ENCODE results near the gene GABRR3. TPM values are rescaled to one million over a fixed set of nuclear protein-coding genes. Genes with fewer than 3 reads are reported as not detected.
A peak's percentile ranks its signal among the peaks of the same experiment; 100 is the strongest.

GABRR3 gene
- total RNA-seq, 1 donor from 2014 or later, result not detected

DNA sequence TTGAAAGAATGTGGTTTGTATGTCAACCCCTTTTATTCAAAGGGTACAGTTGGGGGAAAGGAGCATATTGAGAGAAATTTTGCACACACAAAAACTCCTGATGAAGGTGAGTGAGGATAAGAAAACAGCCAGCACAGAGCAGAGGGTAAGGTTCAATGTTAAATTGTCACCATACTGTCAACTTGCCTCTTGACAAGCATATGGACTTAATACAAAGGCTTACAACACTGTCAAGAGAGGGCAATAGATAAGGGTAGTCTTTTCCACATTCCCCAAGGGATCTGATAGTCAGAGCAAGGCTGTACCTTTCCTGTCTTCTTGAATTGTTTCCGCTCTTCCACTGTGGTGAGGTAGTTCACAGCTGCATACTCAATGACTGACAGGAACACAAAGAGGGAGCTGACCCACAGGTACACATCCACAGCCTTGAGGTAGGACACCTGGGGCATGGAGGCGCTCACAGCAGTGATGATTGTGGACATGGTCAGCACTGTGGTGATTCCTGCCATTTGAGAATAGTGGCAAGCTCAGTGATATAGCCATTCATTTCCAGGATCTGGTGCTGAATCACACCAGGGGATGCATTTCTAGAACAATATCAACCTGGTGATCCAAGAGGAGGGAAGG, 42.5 kb downstream of the GABRR3 start:
- no peak for DNase-seq (ENCODE audit: low read depth)

DNA sequence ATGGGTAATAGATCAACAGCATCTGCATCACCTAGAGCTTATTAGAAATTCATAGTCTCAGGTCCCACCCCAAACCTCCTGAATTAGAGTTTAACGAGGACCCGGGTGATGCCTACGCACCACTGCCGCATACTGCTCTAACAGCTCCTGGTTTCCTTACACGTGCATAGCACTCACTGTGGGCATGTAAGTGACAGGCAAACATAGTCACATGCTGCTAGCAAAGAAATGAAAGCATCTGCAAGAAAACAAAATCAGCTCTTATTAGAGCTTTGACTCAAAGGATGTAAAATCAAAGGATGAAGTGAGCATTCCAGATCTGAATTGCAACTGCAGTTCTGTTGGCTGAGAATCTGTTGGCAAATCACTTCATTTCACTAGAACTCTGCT, 43.8 kb downstream of the GABRR3 start:
- no peak for DNase-seq (ENCODE audit: low read depth)

DNA sequence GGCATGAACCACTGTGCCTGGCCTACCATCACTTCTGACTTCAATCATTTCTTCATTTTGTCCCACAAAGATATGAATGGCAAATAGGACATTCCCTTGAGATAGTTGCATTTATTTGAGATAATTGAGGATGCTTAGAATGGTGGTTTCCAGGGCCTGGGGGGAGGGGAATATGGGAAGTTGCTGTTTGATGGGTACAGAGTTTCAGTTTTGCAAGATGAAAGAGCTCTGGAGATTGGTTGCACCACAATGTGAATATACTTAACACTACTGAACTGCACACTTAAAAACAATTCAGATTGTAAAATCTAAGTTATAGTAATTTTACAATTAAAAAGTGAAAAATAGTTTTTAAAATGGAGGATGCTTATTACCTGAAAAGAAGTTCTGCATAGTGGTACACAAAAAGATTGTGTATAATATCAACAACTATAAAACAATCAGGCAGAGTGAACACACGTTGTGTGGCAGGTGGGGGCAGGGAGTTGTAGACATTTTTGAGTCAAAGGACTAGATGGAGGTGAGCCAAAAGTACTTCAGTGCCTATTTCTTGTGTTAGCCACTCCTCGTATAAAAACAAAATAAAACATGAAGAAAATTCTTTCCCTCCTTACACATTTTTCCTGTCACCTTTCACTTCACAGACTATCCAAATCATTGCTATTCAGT, 44.4 kb downstream of the GABRR3 start:
- DNase-seq (ENCODE audit: low read depth), result no peak

DNA sequence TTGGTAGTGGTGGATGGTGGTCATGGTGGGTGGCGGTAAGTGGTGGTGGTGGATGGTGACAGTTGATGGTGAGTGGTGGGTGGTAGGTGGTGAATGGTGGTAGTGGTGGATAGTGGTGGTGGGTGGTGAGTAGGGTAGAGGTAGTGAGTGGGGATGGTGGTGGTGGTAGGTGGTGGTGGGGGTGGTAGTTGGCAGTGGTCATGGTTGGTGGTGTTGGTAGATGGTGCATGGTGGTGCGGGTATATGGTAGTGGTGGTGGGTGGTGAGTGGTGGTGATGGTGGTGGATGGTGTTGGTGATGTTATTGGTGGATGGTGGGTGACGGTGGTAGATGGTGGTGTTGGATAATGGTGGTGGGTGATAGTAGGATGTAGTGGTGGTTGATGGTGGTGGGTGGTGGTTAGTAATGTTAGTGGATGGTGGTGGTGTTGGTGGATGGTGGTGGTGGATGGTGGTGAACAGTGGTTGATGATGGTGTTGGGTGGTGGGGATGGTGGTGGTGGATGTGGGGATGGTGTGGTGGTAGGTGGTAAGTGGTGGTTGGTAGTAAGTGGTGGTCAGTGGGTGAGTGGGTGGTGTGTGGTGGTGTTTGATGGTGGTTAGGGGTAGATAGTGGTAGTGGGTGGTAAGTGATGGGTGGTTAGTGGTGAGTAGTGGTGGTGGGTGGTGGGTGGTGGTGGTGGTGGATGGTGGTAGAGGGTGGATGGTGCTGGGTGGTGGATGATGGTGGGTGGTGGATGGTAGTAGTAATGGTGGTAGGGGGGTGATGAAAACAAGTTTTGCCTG, 46.1 kb downstream of the GABRR3 start:
- no peak for DNase-seq (ENCODE audit: low read depth)

DNA sequence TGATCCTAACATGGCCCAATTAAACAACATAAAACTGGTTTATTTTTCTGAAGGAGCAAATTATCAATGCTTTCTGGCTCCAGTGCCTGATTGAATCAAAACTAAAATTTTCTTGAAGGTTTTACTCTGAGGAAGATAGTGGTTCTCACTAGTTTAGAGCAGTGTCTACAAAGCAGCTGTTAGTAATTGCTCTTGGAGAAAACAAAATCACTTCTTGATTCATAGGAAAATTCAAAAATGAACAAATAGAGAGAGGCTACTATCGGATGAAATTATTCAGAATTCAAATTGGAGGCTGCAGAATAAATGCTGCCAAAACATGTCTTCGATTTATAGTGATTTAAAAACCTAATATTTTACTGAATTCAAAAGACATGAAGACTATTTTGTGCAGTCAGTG, 47.8 kb downstream of the GABRR3 start:
- DNase-seq (ENCODE audit: low read depth), result no peak

DNA sequence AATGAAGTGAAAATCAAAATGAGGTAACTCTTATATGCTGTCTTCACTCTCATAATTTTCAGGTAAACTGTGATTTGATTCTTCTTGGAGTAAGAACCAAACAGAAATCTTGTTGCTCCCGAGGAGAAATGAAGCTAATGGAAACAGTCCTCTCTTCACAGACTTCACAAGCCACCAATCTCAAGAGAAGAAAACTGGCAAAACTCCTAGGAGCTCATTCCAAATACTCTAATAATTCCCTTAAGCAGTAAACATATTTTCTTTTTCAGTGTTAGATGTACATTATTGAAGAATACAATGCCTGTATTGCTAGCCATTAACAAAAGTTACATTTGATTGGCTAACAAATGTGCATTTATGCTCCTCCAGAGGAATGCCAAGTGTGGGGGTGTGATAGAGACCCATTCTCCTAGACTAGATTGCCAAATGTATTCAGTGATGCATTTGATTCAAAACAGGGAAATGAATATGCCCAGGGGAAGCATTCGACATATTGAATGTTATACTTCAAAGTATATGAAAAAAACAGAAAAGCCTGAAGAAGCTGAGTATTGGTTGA, 51.1 kb downstream of the GABRR3 start:
- DNase-seq (ENCODE audit: low read depth), result no peak

DNA sequence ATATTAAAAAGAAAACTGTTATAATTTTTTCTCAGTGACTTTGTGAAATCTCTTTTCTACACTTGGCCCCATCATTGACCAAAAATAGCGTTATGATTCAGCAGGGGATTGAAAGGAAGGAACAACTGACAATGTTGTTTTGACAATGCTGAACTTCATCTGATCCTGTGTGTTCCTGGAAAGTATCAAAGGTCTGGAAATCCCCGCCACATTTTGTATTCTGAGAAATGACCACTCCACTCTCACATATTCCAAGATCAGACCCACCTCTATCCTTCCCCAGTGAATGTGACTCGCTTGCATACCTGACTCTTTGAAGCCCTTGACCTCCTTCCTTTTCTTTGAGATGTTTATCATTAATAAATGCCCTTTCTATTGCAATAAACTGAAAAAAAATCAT, 53.2 kb downstream of the GABRR3 start:
- DNase-seq (ENCODE audit: low read depth), result peak; percentile 88

DNA sequence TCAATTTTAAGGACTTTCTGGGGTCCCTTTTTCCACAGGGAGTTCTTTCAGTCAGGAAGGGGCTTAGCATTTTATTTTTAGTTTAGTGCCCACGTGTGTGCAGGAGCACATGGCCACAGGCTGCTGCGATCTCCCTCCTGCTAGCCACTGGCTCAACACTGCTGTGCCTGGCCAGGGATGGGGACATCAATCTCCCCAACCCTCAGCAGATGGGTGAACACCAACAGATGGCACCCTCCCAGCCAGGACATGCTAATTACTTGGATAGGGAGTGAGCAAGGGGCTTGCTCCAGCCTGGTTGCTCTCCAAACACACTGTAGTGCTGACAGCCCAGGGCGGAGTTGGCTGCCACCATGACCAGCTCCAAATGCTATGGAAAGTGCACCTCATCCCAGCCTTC, 55.5 kb downstream of the GABRR3 start:
- peak; percentile 55 for DNase-seq (ENCODE audit: low read depth)

DNA sequence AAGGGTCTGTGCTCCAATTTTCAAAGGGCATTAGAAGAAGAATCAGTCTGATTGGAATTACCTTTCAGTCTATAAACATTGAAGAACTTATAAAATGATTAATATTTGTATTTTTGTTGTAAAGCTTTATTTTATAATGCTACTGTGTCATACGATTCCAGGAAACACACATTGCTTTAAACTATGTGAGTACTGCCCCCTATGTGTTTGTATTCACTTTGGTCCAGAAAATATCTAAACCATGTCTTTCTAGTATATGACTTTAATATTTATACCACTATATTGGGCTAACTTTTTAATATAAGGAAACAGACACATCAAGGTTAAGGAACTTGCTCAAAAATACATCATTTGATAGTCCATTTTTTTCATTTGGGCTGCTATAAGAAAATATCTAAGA, 59.6 kb downstream of the GABRR3 start:
- no peak for DNase-seq (ENCODE audit: low read depth)

DNA sequence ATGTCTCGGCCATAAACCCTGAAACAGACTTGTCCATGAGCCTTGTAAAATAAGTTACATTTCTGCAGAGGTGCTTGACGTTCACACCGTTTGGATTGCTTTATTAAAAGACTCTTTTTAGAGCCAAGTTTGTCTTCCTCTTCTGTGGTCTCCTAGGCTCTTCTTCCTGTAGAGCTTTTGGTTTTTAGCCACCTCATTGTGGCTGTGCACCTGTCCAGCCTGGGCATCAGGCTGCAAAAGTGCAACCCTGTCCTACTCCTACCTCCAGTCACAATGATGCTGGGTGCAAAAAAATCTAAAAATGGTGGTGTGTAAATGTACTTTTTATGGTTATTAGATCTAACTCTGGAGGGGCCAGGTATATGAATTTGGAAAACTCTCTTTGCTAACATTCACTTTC, 60.1 kb downstream of the GABRR3 start:
- no peak for DNase-seq (ENCODE audit: low read depth)

DNA sequence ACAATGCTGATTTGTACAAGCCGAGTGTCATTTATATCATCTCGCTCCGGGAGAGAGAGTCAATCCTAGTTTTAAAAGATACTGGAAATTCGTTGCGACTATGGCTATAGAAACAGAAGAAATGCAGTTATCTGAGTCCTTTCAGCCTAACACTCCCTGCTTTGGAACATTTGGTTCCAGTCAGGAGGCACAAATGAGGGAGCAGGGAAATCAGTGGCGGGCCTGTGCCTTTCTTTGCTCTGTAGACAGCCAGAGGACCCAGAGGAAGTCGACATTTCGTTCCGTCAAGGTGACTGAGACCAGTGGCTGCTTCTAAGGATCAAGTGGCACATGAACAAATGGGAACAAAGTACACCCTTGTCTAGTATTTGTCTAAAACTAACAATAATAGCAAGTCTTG, 62.1 kb downstream of the GABRR3 start:
- DNase-seq (ENCODE audit: low read depth), result no peak

DNA sequence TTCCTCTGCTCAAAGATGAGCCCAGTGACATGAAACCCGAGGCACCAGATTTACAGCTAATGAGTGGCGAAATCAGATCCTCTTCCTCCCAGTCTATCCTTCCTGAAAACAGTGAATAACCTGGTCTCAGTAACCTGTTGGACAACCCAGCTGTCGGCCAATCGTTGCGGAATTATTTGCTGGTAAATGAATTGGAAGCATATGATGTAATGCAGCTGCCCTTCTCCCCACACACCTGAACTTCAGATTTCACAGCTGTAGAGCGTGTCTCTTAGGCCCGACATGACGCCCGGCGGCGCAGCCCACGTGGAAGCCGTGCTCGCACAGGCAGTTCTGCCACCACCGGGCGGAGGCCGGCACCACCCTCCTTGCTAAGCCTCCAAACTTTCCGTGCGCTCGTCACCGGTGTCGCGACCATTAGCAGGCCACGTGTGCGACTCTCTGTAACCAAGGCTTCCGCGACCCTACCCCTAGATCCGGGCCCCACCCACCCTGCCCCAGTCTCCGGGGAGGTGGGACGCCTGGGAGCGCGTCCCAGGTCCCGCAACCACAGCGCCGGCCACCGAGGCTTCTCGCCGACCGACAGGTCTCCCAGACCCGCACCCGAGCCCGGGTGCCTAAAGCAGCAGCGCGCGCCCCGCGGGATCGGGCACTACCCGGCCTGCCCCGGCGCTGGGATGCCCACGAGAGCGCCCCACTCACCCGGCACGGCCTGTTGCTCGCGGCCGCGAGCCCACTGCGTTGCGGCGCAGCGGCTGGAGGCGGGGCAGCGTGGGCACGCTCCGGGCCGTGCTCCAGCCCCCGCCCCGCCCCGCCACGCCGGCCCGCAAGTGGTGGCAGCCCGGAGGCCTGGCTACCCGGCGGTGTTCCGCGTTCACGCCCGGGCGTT, 63.2 kb downstream of the GABRR3 start, which contains the start of gene RIOX2:
TSS of gene RIOX2 (minus strand) at position 753 of the 889 bp plus-strand sequence. CDS start 4,838 bp downstream, outside the sequence.
- DNase-seq (ENCODE audit: low read depth), result peak; percentile 76

DNA sequence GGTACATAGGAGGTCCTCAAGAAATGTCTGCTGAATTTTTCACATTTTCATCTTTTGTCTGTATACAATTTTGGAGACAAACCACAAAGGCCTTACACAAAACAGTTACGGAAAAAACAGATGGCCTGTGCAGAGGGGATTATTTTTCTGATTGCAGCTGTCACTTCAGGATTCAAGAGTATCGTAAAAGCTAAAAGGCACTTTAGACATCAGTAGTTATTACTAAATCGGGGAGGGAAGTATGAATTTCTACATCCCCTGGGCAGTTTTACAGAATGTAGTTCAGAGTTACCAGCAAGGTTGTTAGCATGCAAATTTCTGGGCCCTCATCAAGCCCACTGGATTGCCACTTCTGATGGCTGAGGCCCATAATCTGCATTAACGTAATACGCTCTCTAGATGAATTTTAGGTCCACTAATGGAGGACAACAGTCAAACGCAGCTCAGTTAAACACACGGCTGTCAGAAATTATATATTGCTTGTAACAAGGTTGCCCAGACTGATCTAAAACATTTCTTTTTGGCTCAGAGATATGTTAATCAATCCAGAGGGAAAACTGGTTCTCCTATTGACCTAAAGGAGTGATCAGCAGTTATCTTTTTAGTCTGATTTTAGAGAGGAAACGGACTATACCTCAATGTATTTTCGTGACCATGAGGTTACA, 64.0 kb downstream of the GABRR3 start:
- peak; percentile 26 for DNase-seq (ENCODE audit: low read depth)

DNA sequence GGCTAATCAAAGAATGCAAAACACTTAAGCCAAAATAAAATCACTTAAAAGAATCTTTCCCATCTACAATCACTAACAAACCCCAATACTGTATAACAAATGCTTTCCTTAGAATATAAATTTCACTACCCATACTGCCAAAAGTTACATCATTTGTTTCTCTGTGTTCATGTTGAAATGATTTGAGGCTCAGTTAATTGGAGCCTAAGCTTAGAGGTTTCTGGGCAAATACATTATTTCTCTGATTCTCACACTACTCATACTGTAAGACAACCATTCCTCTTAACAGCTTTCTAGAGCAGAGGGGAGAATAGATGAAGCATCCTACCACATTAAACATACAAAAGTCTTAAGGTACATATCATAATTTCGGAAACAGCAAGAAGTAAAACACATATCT, 65.0 kb downstream of the GABRR3 start:
- DNase-seq (ENCODE audit: low read depth), result no peak

DNA sequence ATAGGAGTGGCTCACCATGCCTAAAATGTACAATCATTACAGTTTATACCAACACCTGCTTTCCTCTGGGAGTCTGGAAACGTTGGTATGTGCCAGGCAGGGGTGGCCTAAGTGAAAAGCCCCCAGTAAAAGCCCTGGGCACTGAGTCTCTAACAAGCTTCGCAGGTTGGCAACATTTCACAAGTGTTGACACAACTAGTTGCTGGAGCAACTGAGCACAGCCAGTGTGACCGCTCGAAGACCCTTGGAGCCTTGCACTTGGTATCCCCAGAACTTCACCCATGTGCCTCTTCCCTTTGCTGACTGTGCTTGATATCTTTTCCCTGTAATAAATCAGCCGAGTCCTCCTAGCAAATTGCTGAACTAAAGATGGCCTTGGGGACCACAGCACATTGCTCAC, 65.6 kb downstream of the GABRR3 start:
- DNase-seq (ENCODE audit: low read depth), result no peak

DNA sequence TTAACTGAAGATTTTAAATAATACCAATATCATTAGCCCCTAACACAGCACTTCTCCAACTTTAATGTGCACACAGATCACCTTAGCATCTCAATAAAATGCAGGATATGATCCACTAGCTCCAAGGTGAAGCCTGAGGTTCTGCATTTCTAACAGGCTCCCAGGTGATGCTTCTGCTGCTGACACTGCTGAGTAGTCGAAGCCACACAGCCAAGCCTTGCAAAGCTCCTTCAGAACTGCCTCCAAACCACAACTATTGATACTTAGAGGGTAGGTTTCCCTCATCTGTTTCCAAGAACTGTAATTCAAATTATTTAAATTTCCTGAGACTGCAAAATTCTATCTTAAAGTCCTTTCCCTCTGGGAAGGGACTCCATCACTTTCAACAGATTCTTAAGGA, 66.7 kb downstream of the GABRR3 start:
- DNase-seq (ENCODE audit: low read depth), result no peak

DNA sequence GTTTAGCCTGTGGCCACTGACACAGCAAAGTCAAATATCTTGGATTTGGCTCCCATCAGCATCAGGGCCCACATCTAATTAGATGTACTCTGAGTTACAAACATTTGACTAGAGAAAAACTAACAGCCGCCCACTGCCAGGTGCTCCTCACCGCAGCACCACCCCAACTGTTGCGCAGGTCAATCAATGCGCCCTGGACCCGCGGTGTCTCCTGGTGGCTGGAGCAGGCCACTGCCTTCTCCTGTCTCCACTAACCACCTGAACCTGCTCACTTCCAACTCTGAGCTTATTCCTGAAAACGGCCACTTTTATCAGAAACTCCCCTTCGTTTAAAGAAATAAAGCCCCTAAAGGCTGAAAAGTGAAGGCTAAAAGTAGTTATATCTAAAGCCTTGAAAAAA, 67.1 kb downstream of the GABRR3 start:
- no peak for DNase-seq (ENCODE audit: low read depth)

DNA sequence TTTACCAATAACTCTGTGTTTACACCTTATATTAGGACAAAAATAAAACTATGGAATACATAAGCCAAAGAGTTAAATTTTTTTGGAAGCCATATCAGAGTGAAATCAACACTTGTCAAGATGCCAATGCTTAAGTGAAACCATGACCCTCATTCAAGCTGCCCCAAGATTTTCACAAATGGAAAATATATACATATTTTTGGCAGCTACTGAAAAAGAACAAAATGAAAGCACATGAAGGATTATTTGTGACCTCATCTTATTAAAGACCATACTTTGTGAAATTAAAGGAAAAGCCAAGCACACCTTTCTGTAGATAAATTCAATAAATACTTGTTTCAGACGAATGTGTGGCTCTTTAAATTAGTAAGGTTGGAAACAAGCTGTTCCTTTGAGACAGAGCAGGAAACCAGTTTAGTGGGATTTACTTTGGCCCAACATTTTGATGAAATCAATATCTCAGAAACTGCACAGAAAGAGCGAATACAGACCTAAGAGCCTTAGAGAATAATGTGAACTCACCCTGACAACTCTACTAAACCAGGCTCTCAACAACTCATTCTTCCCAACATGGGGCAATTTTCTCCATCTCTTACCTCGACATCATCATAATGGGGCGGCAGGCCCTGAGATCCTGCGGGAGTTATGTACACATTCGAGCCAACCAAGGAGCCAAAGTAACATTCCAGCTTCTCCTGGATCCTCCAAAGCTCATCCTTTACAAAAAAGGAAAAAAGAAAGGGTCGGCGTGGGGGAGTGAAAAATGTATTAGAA, 73.9 kb downstream of the GABRR3 start:
- DNase-seq (ENCODE audit: low read depth), result no peak

DNA sequence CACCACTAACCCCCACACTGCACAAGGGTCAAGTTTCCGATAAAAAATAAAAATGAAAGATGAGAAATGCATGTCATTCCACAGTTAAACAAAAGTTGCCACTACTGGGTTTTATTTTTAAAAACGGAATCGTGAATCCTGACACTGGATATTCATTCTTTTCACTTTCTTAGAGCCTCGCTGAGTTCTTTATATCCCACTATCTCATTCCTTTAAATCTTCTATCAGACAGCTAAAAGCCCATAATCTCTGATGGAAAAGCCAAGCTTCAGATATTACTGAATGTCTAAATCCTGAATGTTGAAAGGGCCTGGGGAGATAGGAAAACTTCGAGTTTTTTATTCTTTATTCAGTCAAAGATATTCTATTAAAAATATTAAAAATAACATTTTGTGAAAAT, 74.6 kb downstream of the GABRR3 start:
- DNase-seq (ENCODE audit: low read depth), result no peak

DNA sequence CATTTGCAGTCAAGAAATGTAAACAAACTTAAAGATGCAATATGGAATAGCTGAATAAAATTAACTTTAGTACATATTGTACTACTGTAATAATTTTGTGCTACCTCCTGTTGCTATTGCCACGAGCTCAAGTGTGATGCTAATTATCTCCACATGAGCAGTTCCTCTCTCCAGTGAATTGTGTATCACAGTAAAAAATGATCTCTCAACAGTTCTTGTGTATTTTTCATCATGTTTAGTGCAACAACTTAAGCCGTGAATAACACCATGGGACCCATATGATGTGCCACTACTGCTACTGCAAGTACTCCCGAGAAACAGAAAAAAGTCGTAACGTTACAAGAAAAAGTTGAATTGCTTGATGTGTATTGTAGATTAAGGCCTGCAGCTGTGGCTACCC, 75.2 kb downstream of the GABRR3 start:
- no peak for DNase-seq (ENCODE audit: low read depth)

Measured in myocyte (in vitro differentiated cells).